ENCODE measurements around the gene S100A14. TPM values are rescaled to one million over a fixed set of nuclear protein-coding genes. Genes with fewer than 3 reads are reported as not detected.

S100A14 gene
- 0.12 and 0.30 TPM in 2 replicates for total RNA-seq (ENCODE audit: low replicate concordance)

GRCh38 chr1:153616144-153616916, at the start of gene S100A14:
Gene S100A14 (minus strand): TSS chr1:153616325. CDS start chr1:153615858, 467 bp downstream.

GRCh38 chr1:153658400-153659174, 42.5 kb upstream of the S100A14 start, which contains the start of gene SNAPIN:
Gene SNAPIN (plus strand): TSS chr1:153658703. CDS start chr1:153658744, 41 bp downstream.

GRCh38 chr1:153633754-153634665, 17.9 kb upstream of the S100A14 start, which contains the start of gene CHTOP:
Gene CHTOP (plus strand): TSS chr1:153634066. CDS start chr1:153636589, 2,523 bp downstream.

GRCh38 chr1:153627715-153628626, 11.8 kb upstream of the S100A14 start, which contains the start of gene S100A1:
Gene S100A1 (plus strand): TSS chr1:153628434. CDS start chr1:153630522, 2,088 bp downstream.

GRCh38 chr1:153626904-153627714, 11.0 kb upstream of the S100A14 start, which contains the start of gene S100A13:
Gene S100A13 (minus strand): TSS chr1:153627505. CDS start chr1:153626472, 1,033 bp downstream.

GRCh38 chr1:153612755-153613331, 3.3 kb downstream of the S100A14 start, which contains the start of gene S100A16:
Gene S100A16 (minus strand): TSS chr1:153613137. CDS start chr1:153608151, 4,986 bp downstream.

GRCh38 chr1:153565529-153566374, 50.4 kb downstream of the S100A14 start, which contains the start of gene S100A2:
Gene S100A2 (minus strand): TSS chr1:153565844. CDS start chr1:153563877, 1,967 bp downstream.

Other genes with a start within 250 kb of the S100A14 start
- not detected in 2 replicates for gene S100A12, start 240.7 kb downstream of the S100A14 start, total RNA-seq (ENCODE audit: low replicate concordance)
- gene S100A8, start 225.3 kb downstream of the S100A14 start, total RNA-seq (ENCODE audit: low replicate concordance): not detected in 2 replicates
- gene S100A7A, start 199.8 kb downstream of the S100A14 start, total RNA-seq (ENCODE audit: low replicate concordance): not detected in 2 replicates
- not detected in 2 replicates for gene S100A7, start 155.7 kb downstream of the S100A14 start, total RNA-seq (ENCODE audit: low replicate concordance)
- gene S100A6, start 80.3 kb downstream of the S100A14 start, total RNA-seq (ENCODE audit: low replicate concordance): 1,802 and 2,597 TPM in 2 replicates
- not detected in 2 replicates for gene S100A5, start 75.4 kb downstream of the S100A14 start, total RNA-seq (ENCODE audit: low replicate concordance)
- 109 and 280 TPM in 2 replicates for gene S100A4, start 70.5 kb downstream of the S100A14 start, total RNA-seq (ENCODE audit: low replicate concordance)
- 5.0 and 7.3 TPM in 2 replicates for gene S100A3, start 67.1 kb downstream of the S100A14 start, total RNA-seq (ENCODE audit: low replicate concordance)
- 1.1 and 3.5 TPM in 2 replicates for gene S100A2, start 50.5 kb downstream of the S100A14 start, total RNA-seq (ENCODE audit: low replicate concordance)
- gene S100A16, start 3.2 kb downstream of the S100A14 start, total RNA-seq (ENCODE audit: low replicate concordance): 98.3 and 375 TPM in 2 replicates
- gene S100A13, start 11.2 kb upstream of the S100A14 start, total RNA-seq (ENCODE audit: low replicate concordance): 168 and 173 TPM in 2 replicates
- gene S100A1, start 12.1 kb upstream of the S100A14 start, total RNA-seq (ENCODE audit: low replicate concordance): 0.23 TPM in 1 of 2 replicates, not detected in the other
- gene CHTOP, start 17.7 kb upstream of the S100A14 start, total RNA-seq (ENCODE audit: low replicate concordance): 22.7 and 27.4 TPM in 2 replicates
- gene SNAPIN, start 42.4 kb upstream of the S100A14 start, total RNA-seq (ENCODE audit: low replicate concordance): 26.4 and 55.4 TPM in 2 replicates
- gene ILF2, start 54.7 kb upstream of the S100A14 start, total RNA-seq (ENCODE audit: low replicate concordance): 126 and 196 TPM in 2 replicates
- 0.08 and 19.8 TPM in 2 replicates for gene NPR1, start 62.4 kb upstream of the S100A14 start, total RNA-seq (ENCODE audit: low replicate concordance)
- 17.9 and 23.9 TPM in 2 replicates for gene INTS3, start 111.7 kb upstream of the S100A14 start, total RNA-seq (ENCODE audit: low replicate concordance)
- gene SLC27A3, start 159.1 kb upstream of the S100A14 start, total RNA-seq (ENCODE audit: low replicate concordance): 4.4 and 38.0 TPM in 2 replicates

All from smooth muscle cell of the coronary artery (primary cell).